Suprapubic skin (tissue), 3 donors: ENCODE measurements around the gene CPXM2.

ENCODE experiments used
- CTCF ChIP-seq, 2 donors: fragments of 200-600 bp in 1 of 2; fragments of 450-650 bp in 1 of 2; sonication (generic) in 1 of 2; IDR thresholded peaks; one replicate each; pipeline ENCODE4 v1.5.1; 2016 to 2019; ENCODE audit warnings: antibody characterized with exemption in 2 of 2, mild to moderate bottlenecking in 1 of 2, moderate library complexity in 1 of 2
- EP300 ChIP-seq: sonication (generic); formaldehyde crosslinking; IDR thresholded peaks from one replicate; pipeline ENCODE4 v1.6.1; 2017; ENCODE audit warnings: antibody characterized with exemption
- POLR2A ChIP-seq, 2 donors: fragments of 450-650 bp; IDR thresholded peaks; one replicate each; pipeline ENCODE4 v1.6.1; 2017; ENCODE audit warnings: antibody characterized with exemption in 2 of 2, mild to moderate bottlenecking in 2 of 2, moderate library complexity in 2 of 2

GRCh38 chr10:123896246-123896927 lies 4.8 kb upstream of the CPXM2 start:
- TF ChIP-seq EP300 (no peak), CTCF (IDR thresholded peaks at IDR 0.05) (no peak), POLR2A (IDR thresholded peaks at IDR 0.05) (no peak)
